Sigmoid colon (tissue), 4 donors: Measurements from ENCODE around the gene MRGPRF.

Source experiments
- CTCF ChIP-seq, 4 experiments: fragments of 450-650 bp in 3 of 4; fragments of 200-600 bp in 1 of 4; IDR thresholded peaks; one replicate each; pipeline ENCODE4 v1.5.1; 2016 to 2019; ENCODE audit warnings: antibody characterized with exemption in 4 of 4, mild to moderate bottlenecking in 3 of 4, moderate library complexity in 2 of 4
- POLR2A ChIP-seq, 2 donors: fragments of 450-650 bp; IDR thresholded peaks; one replicate each; pipeline ENCODE4 v1.6.1; 2016; ENCODE audit warnings: antibody characterized with exemption in 2 of 2, mild to moderate bottlenecking in 2 of 2, moderate library complexity in 2 of 2
- POLR2AphosphoS5 ChIP-seq, 4 donors: sonication (generic); formaldehyde crosslinking; IDR thresholded peaks; one replicate each; pipeline ENCODE4 v1.6.1; 2017; ENCODE audit warnings: antibody characterized with exemption in 4 of 4

DNA sequence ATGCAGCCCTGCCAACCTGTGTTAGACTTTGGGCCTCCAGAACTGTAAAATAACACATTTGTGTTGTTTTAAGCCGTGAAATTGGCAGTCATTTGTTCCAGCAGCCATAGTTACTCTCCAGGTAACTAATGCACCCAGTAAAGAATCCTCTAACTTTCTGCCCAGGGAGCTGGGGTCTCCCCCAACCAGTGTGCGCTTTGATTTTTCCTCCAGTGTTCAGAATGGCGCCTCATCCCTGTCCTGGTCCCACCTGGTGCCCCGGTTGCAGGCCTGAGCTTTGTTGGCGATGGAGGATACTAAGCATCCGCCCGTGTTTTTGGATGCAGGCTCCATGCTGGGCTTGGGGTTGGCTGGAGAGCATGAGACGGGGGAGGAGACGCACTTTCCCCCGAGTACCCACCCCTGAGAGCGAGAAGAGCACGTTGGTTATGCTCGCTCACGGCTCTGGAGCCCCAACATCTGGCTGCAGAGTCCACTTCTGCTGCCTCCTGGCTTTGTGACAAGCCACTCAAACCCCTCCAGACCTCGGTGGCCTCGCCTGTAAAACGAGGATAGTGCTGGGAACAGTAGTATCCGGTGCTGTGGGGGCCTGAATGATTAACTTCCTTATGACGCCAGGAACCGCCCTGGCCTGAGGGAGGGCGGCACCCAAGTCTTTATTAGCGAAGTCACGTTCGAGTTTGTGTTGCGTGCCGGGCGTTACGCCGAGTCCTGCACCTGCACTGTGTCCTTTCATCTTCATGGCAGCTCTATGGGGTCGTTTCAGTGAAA lies 58.0 kb downstream of the MRGPRF start:
- no peak for TF ChIP-seq CTCF (IDR thresholded peaks at IDR 0.05)
- peak in 1 of 2 donors; percentile 18 for TF ChIP-seq POLR2A (IDR thresholded peaks at IDR 0.05)
- peak; percentile 72 to 90 (median 75) for TF ChIP-seq POLR2AphosphoS5 (IDR thresholded peaks at IDR 0.05)
